NCI-H1694 treated with DMSO at 0.1 percent for 48 hours (cell line): ENCODE results near the gene SDE2.
"Not testable (repeated sequence)": the region's sequence is repeated elsewhere in the genome, so short reads cannot be mapped to it uniquely, and the experiment has no call there.

Experiments used
- DNase-seq: peaks from one replicate; lab custom pipeline; 2025; lab: John Stamatoyannopoulos, UW

SDE2 gene

DNA sequence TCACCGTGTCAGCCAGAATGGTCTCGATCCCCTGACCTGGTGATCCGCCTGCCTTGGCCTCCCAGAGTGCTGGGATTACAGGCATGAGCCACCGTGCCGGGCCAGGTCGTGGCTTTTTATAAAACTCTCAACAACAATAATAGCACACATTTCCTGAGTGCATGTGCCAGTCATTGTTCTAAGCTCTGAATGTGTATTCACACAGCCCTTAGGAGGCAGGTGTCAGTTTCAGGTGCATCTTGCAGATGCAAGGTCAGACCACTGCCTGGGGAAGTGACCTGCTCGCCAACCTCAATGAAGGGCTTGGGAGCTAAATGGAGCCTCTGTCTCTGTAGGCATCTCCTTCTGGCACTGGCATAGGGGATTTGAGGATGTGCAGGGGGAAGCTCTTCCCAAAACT, 56.6 kb downstream of the SDE2 start:
- no peak for DNase-seq

GRCh38 chr1:225941942-225942222, 57.3 kb downstream of the SDE2 start:
- DNase-seq = no peak

DNA sequence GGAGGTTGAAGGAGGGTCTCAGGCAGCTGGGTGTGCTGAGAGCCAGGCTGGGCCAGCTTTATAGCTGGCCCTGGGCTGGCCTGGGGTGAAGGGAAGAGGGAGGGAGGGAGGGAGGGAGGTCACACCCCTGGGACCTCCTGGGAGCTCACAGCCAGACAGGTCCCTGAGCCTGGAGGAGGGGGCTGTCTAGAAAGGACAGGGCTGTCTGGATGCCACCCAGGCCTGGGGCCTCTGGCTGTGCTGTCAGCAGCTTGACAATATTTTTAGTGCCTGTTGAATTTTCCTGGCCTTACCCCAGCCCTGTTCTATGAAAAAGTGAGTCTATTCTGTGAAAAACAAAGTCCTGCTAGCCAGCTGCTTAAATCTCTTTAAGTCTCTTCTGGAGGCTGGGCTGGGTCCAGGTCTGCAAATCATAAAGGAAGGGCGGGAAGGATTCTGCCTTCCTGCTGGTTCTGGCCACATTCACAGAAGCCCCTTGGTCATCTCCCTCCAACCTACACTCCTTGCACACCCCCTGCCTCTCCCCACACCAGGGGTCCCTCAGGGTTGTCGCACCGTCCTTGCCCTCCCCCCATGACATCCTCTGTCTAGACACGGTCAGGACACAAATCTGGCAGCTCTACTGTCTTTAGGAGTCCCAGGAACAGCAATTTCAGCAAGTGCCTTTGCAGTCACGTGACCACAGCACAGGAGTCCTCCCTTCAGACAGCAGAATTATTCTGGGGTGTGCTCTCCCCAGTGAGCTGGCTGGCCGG, 57.8 kb downstream of the SDE2 start, which contains the start of gene LEFTY2:
Gene LEFTY2, minus strand, starts transcription at position 34 of the 755 bp plus-strand sequence. CDS start 80 bp downstream, outside the sequence.
- no peak for DNase-seq

DNA sequence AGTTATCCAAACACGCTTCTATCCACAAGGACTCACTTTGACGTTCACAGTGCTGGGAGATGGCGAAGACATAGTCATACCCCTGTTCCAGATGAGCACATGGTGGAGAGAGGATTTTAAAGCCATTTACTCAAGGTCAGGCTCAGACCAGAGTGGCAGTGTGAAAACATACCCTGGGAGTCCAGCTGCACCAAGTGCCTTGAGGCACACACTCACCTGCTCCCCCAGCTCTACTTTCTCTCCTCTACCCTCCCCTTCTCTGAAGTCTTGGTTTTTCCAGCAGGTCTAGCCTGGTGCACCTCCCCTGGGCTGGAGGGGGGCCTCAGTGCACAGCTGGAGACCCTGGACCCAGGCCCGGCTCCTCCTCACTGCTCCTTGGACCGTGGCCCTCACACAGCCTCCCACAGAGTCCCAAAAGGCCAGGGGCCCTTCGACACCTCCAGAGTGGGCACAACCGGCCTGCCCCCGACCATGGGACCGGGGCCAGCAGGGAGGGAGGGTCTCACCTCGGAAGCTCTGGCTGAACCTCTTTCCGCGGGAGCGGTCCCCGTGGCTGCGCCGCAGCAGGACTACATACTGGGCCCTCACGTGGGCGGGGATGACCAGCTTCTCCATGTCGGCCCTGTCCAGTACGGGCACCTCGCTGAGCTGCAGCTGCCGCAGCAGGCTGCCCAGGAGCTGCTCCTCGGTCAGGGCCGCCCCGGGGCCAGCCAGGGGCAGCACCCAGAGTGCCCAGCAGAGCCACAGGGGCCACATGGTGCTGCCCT, 58.6 kb downstream of the SDE2 start:
- DNase-seq = no peak

- DNase-seq = not testable (repeated sequence)
Observed at GRCh38 chr1:225939939-225940310, 59.2 kb downstream of the SDE2 start.

GRCh38 chr1:225939097-225939938, 59.8 kb downstream of the SDE2 start:
- DNase-seq = not testable (repeated sequence)

- no peak for DNase-seq
Observed at GRCh38 chr1:225937048-225937968, 61.8 kb downstream of the SDE2 start.

- DNase-seq = no peak
Observed at GRCh38 chr1:225936523-225936922, 62.6 kb downstream of the SDE2 start.

- not testable (repeated sequence) for DNase-seq
Observed at GRCh38 chr1:225936086-225936485, 63.1 kb downstream of the SDE2 start.

DNA sequence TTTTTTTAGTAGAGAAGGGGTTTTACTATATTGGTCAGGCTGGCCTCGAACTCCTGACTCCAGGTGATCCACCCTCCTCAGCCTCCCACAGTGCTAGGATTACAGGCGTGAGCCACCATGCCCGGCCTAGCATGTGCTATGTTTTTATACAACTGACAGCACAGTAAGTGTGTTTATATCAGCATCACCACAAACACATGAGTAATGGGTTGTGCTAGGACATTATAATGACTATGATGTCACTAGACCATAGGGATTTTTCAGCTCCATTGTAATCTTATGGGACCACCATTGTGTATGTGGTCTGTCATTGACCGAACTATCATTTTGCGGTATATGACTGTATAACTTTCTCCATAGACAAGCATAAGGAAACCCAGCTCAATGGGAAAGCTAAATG, 64.4 kb downstream of the SDE2 start:
- no peak for DNase-seq

DNA sequence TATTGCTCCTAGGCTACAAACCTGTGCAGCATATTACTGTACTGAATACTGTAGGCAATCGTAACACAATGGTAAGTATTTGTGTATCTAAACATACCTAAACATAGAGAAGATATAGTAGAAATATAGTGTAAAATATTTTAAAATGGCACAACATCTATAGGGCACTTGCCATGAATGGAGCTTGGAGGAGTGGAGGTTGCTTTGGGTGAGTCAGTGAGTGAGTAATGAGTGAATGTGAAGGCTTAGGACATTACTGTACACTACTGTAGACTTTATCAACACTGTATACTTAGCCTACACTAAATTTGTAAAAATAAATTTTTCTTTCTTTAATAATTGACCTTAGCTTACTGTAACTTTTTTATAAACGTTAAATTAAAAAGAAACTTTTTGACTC, 66.1 kb downstream of the SDE2 start:
- DNase-seq = no peak
